NB4 (cell line): Measurements from ENCODE around the gene ITGA2B.

Experiments
- POLR2A ChIP-seq: IDR thresholded peaks from 2 replicates; pipeline ENCODE4 v1.6.1; 2011; ENCODE audit warnings: mild to moderate bottlenecking; ENCODE audit not compliant: insufficient read length; ENCODE audit errors: extremely low read depth
- TF ChIP-seq, protein P1 (sequence below): IDR thresholded peaks from one replicate; pipeline ENCODE4 v1.5.1; 2012; ENCODE audit warnings: low read depth, low read length
- TF ChIP-seq, protein P2 (sequence below): IDR thresholded peaks from 2 replicates; pipeline ENCODE4 v1.6.1; 2011; ENCODE audit warnings: low read depth, low read length

DNA sequence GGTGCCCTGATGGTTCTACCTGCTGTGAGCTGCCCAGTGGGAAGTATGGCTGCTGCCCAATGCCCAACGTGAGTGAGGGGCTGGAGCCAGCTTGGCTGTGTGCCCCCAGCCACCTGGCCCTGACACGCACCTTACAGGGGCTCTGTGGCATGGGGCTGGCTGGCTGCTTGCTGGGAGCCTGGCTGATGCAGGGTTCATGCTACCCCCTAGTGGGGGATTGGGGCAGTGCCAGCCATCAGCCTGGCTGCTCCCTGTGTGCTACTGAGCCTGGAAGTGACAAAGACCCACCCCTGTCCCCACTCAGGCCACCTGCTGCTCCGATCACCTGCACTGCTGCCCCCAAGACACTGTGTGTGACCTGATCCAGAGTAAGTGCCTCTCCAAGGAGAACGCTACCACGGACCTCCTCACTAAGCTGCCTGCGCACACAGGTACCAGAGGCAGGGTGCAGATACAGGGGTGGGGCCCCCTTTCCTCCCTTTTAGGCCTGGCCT is 38.7 kb downstream of the ITGA2B start:
- TF ChIP-seq, protein P1, sequence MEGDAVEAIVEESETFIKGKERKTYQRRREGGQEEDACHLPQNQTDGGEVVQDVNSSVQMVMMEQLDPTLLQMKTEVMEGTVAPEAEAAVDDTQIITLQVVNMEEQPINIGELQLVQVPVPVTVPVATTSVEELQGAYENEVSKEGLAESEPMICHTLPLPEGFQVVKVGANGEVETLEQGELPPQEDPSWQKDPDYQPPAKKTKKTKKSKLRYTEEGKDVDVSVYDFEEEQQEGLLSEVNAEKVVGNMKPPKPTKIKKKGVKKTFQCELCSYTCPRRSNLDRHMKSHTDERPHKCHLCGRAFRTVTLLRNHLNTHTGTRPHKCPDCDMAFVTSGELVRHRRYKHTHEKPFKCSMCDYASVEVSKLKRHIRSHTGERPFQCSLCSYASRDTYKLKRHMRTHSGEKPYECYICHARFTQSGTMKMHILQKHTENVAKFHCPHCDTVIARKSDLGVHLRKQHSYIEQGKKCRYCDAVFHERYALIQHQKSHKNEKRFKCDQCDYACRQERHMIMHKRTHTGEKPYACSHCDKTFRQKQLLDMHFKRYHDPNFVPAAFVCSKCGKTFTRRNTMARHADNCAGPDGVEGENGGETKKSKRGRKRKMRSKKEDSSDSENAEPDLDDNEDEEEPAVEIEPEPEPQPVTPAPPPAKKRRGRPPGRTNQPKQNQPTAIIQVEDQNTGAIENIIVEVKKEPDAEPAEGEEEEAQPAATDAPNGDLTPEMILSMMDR = peak; percentile 86
- TF ChIP-seq POLR2A = no peak
- TF ChIP-seq, protein P2, sequence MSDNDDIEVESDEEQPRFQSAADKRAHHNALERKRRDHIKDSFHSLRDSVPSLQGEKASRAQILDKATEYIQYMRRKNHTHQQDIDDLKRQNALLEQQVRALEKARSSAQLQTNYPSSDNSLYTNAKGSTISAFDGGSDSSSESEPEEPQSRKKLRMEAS = no peak
